ENCODE results near the gene TMEM127.
A peak's percentile ranks its signal among the peaks of the same experiment; 100 is the strongest.

Gene TMEM127

DNA sequence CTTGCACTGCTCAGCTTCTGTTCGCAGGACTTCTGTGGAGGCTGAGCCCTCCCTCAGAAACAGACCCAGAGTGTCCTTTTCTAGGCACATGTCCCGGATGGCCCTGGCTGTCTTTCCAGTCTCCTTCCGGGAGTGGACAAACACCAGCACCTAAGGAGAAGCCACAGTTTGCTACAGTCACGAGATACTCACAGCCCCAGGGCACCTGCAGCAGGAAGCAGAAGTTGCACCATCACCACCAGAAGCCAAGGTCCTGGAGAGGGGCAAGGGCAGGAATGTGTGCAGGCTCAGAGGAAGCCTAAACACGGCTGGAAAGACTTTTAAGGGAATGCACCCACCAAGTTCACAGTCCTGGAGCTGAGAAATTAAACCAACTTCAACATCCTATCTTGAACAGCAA is 26.0 kb upstream of the TMEM127 start:
- H3K4me3 ChIP-seq (ENCODE audit: low read depth, low read length): no peak overlapping the region
- H3K9ac ChIP-seq (ENCODE audit: low read length): no peak overlapping the region
- H3K27me3 ChIP-seq (ENCODE audit: control insufficient read depth, insufficient read depth, low read length): no peaks in the 10 kb centered on the region
- H3K36me3 ChIP-seq (ENCODE audit: control insufficient read depth, insufficient read depth, low read length): peaks cover 100% of the 10 kb centered on the region
- no peaks in the 10 kb centered on the region for H3K4me1 ChIP-seq (ENCODE audit: control insufficient read depth, insufficient read depth, low read length)
- no peak overlapping the region for H3K27ac ChIP-seq (ENCODE audit: low read depth, low read length)
- H3K9me3 ChIP-seq (ENCODE audit: control insufficient read depth, insufficient read depth, low read depth, low read length): no peaks in the 10 kb centered on the region

DNA sequence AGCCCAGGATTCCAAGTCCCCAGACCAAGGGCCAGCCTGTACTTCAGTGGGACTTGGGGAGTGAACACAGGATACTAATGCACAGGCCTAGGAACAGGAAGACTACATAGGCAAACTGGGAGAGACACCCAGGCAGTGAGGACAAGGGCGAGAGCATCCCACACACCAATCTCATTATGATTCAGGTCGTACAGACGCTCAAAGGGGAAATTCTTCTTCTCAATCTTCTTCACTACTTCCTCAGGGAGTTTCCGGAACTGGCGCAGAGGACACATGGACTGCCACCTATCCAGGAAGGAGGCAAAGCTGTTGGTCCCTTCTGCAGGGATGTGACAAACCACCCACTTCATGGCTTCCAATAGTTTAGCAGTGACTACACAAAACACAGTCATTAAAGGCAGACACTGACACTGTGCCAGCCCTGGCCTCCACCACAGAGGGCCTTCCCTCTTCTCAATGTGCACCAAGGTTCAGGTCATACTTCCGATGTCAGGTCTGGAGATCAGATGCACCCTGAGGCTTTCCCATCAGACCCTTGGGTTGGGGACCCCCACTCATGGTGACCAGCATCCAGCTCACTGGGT is 21.6 kb upstream of the TMEM127 start:
- Histone ChIP-seq H3K27me3 (ENCODE audit: control insufficient read depth, insufficient read depth, low read length) (no peaks in the 10 kb centered on the region), H3K4me1 (ENCODE audit: control insufficient read depth, insufficient read depth, low read length) (no peaks in the 10 kb centered on the region), H3K9me3 (ENCODE audit: control insufficient read depth, insufficient read depth, low read depth, low read length) (no peaks in the 10 kb centered on the region), H3K9ac (ENCODE audit: low read length) (no peak overlapping the region), H3K4me3 (ENCODE audit: low read depth, low read length) (no peak overlapping the region), H3K36me3 (ENCODE audit: control insufficient read depth, insufficient read depth, low read length) (peaks cover 99% of the 10 kb centered on the region), H3K27ac (ENCODE audit: low read depth, low read length) (no peak overlapping the region)

DNA sequence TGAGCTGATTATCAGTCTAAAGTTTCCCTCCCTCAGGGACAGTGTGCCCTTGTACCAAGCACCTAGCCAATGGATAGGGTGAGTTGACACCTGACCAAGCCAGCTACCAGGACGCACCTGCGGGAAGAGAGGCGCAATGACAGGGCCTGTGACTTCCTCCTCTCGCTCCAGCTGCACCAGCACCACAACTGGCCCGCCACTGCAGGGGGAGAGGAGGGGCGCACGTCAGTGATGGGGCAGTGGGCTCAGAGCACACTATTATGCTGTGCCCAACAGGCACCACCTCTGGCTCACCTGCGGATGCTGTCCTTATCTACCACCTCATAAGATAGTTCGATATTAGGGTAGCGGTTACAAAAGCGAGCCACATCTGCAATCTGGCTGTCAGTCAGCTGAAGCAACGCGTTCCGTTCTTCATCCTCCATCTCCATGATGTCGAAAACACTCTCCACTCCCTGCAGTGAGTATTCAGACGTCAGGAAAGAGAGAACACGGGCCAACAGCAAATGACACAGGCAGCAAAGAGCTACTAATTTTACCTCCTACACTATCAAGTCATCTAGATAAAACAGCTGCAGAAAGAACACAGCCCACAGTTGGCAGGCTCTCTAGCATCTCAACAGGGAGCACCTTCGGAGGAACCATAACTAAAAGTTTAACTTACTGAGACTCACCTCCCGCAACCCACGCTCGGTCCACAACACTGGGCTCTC is 11.1 kb upstream of the TMEM127 start:
- Histone ChIP-seq H3K4me3 (ENCODE audit: low read depth, low read length) (no peak overlapping the region), H3K36me3 (ENCODE audit: control insufficient read depth, insufficient read depth, low read length) (peaks cover 88% of the 10 kb centered on the region), H3K4me1 (ENCODE audit: control insufficient read depth, insufficient read depth, low read length) (no peaks in the 10 kb centered on the region), H3K9me3 (ENCODE audit: control insufficient read depth, insufficient read depth, low read depth, low read length) (no peaks in the 10 kb centered on the region), H3K9ac (ENCODE audit: low read length) (no peak overlapping the region), H3K27me3 (ENCODE audit: control insufficient read depth, insufficient read depth, low read length) (no peaks in the 10 kb centered on the region), H3K27ac (ENCODE audit: low read depth, low read length) (no peak overlapping the region)

DNA sequence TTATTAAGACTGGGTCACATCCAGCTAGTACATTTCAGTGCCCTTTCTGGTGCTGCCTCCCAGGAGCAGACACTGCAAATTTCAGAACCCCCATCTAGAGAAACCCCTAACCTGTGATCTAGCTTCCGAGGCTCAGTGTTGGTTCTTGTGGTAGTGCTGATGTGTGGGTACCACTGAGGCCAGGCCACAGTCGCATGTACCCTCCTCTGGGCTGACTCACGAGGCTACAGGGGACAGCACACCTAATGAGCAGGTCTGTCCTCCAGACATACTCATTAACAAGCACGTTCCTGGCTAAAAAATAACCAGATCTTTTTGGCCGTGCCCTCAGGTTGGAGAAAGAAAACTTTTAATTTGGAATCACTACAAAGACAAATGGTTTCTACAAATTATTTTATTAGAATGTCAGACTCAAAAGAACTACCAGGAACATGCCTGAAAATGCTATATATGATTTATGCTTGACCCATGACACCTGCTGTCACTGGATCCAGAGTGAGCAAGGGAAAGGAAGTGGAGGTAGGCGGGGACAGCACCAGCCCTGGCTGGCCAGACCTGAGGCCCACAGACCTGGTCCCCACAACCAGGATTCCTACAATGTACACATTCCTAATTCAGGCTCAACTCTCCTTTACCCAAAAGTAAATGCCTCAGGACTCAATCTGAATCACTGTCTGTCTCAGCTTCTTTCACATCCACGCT is 8.7 kb upstream of the TMEM127 start:
- no peaks in the 10 kb centered on the region for H3K9me3 ChIP-seq (ENCODE audit: control insufficient read depth, insufficient read depth, low read depth, low read length)
- H3K27me3 ChIP-seq (ENCODE audit: control insufficient read depth, insufficient read depth, low read length): no peaks in the 10 kb centered on the region
- H3K9ac ChIP-seq (ENCODE audit: low read length): no peak overlapping the region
- peaks cover 84% of the 10 kb centered on the region for H3K36me3 ChIP-seq (ENCODE audit: control insufficient read depth, insufficient read depth, low read length)
- H3K27ac ChIP-seq (ENCODE audit: low read depth, low read length): no peak overlapping the region
- H3K4me1 ChIP-seq (ENCODE audit: control insufficient read depth, insufficient read depth, low read length): no peaks in the 10 kb centered on the region
- H3K4me3 ChIP-seq (ENCODE audit: low read depth, low read length): no peak overlapping the region

DNA sequence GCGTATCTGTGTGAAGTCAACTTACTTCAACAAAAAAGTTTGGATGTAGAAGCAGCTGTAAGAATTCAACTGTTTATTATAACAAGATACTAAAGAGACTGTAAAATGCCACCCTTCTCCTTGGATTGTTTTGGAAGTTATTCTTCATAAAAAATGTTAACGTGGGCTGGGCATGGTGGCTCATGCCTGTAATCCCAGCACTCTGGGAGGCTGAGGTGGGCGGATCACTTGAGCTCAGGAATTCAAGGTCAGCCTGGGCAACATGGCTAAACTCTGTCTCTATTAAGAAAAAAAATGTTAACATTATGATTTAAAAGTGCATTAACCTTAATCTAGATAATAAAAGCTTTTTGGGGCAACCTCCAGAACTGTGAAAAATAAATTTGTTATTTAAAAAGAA is 8.0 kb upstream of the TMEM127 start:
- Histone ChIP-seq H3K4me1 (ENCODE audit: control insufficient read depth, insufficient read depth, low read length) (no peaks in the 10 kb centered on the region), H3K4me3 (ENCODE audit: low read depth, low read length) (no peak overlapping the region), H3K36me3 (ENCODE audit: control insufficient read depth, insufficient read depth, low read length) (peaks cover 84% of the 10 kb centered on the region), H3K9ac (ENCODE audit: low read length) (no peak overlapping the region), H3K27me3 (ENCODE audit: control insufficient read depth, insufficient read depth, low read length) (no peaks in the 10 kb centered on the region), H3K9me3 (ENCODE audit: control insufficient read depth, insufficient read depth, low read depth, low read length) (no peaks in the 10 kb centered on the region), H3K27ac (ENCODE audit: low read depth, low read length) (no peak overlapping the region)

DNA sequence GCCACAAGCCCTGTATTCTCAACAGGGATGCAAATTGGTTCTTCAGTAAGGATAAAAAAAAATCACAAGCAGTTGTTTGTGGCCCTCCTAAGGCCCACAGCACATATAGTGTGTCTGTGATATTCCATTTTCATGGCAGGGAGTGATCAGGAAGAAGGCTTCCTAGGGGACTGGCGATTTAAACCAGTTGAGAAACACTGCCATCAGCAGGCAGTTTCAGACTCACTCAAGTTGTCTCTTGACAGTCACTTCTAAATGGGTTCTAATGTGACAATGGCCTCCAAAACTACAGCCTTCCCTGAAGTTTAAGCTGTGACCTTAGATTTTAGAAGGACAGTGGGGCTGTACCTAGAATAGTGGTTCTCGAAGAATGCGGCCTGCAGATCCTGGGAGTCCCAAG is 6.2 kb upstream of the TMEM127 start:
- H3K4me3 ChIP-seq (ENCODE audit: low read depth, low read length): no peak overlapping the region
- H3K9me3 ChIP-seq (ENCODE audit: control insufficient read depth, insufficient read depth, low read depth, low read length): no peaks in the 10 kb centered on the region
- peaks cover 82% of the 10 kb centered on the region for H3K36me3 ChIP-seq (ENCODE audit: control insufficient read depth, insufficient read depth, low read length)
- H3K9ac ChIP-seq (ENCODE audit: low read length): no peak overlapping the region
- H3K27ac ChIP-seq (ENCODE audit: low read depth, low read length): no peak overlapping the region
- peaks cover 3% of the 10 kb centered on the region; the same call in 1 of the 2 replicates for H3K4me1 ChIP-seq (ENCODE audit: control insufficient read depth, insufficient read depth, low read length)
- no peaks in the 10 kb centered on the region for H3K27me3 ChIP-seq (ENCODE audit: control insufficient read depth, insufficient read depth, low read length)

DNA sequence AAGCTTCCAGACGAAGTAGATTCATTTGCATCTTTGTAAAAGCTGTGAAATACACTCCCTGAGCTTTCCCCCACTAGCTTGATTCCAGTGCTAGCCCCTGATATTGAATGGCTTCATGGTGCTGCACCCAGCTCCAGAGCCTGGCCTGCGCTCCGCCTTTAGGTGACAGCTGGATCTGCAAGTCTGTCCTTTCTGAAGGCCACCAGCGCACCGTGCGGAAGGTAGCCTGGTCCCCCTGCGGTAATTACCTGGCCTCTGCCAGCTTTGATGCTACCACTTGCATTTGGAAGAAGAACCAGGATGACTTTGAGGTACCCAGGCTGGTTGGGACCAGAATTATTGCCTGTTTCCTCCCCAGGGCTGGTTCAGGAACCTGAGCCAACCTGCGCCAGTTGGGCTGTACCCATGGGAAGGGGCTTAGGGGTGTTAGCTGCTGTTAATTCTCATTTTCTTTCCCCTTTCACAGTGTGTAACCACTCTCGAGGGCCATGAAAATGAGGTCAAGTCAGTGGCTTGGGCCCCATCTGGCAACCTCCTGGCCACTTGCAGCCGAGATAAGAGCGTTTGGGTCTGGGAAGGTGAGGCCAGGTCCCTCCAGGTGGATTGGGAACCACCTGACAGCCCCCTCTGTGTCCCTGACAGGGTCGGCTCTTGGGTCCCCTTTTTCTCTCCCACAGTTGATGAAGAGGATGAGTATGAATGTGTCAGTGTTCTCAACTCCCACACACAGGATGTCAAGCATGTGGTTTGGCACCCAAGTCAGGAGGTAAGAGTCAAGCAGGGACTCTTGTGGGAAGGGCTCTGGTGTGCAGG is 1.6 kb upstream of the TMEM127 start:
- Histone ChIP-seq H3K9ac (ENCODE audit: low read length) (no peak overlapping the region), H3K36me3 (ENCODE audit: control insufficient read depth, insufficient read depth, low read length) (peaks cover 52% of the 10 kb centered on the region), H3K27ac (ENCODE audit: low read depth, low read length) (no peak overlapping the region)

DNA sequence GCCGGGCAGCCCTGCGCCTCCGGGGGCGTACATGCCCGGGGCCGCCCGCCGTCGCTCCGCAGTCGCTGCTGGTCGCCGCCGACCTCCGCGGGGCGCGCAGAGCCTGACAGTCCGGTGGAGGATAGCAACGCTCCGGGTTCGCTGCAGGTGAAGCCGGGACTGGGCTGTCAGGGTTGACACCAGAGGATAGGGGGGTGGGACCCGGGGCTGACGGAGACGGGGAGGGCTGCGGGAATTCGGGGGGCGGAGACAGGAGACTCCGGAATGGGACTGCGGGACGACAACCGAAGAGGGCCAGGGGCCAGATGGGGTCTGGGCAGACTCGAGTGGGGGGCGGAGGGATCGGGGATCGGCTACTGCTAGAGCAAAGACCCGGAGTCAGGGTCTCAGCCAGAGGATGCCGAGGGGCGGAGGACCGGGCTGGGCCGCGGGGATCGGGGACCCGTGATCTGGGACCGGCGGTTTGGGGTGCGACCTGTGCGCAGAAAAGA is 403 bp downstream of the TMEM127 start:
- peak overlapping the region; percentile 84 for H3K9ac ChIP-seq (ENCODE audit: low read length)
- H3K27me3 ChIP-seq (ENCODE audit: control insufficient read depth, insufficient read depth, low read length): no peaks in the 10 kb centered on the region
- no peaks in the 10 kb centered on the region for H3K9me3 ChIP-seq (ENCODE audit: control insufficient read depth, insufficient read depth, low read depth, low read length)
- H3K27ac ChIP-seq (ENCODE audit: low read depth, low read length): peak overlapping the region; percentile 56; the same call in 1 of the 2 replicates
- H3K36me3 ChIP-seq (ENCODE audit: control insufficient read depth, insufficient read depth, low read length): peaks cover 37% of the 10 kb centered on the region
- H3K4me1 ChIP-seq (ENCODE audit: control insufficient read depth, insufficient read depth, low read length): peaks cover 22% of the 10 kb centered on the region
- H3K4me3 ChIP-seq (ENCODE audit: low read depth, low read length): peak overlapping the region; percentile 82

More for the DNA sequence above, 1.6 kb upstream of the TMEM127 start:
- Histone ChIP-seq H3K9me3 (ENCODE audit: control insufficient read depth, insufficient read depth, low read depth, low read length) (no peaks in the 10 kb centered on the region), H3K4me1 (ENCODE audit: control insufficient read depth, insufficient read depth, low read length) (peaks cover 9% of the 10 kb centered on the region; the same call in 1 of the 2 replicates), H3K27me3 (ENCODE audit: control insufficient read depth, insufficient read depth, low read length) (no peaks in the 10 kb centered on the region), H3K4me3 (ENCODE audit: low read depth, low read length) (peak overlapping the region; percentile 82)

DNA sequence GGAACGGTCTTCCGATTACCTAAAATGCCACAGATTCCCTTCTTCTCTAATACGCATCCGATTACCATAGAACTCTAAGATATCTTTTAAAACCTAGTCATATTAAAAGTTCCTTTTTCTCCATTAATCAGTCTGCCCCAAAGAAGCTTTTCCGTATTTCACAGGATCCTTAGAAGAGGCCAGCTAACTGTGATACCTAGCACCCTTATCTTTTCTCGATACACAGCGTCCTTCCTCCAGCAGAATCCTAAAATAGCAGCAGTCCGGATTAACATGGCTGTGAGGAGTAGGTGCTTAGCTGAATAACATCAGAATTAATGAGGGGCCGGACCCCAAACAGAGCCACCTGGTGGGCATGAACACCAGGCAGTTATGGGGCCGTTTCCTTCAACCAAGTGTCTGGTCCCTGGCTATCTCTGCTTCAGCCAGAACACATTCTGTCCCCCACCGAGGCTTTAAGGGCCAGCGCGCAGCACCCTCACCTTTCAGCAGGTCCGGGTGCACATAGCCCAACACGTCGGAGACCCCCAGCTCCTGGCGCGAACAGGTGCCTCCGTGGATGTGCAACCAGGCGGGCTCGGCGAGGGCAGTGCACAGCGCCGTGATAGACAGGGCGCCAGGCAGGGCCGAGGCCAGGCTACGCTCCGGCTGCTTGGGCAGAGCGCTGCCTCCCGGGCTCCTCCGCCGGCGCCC is 995 bp downstream of the TMEM127 start:
- H3K27ac ChIP-seq (ENCODE audit: low read depth, low read length): no peak overlapping the region
- peak overlapping the region; percentile 82 for H3K4me3 ChIP-seq (ENCODE audit: low read depth, low read length)
- peaks cover 28% of the 10 kb centered on the region for H3K4me1 ChIP-seq (ENCODE audit: control insufficient read depth, insufficient read depth, low read length)
- H3K9ac ChIP-seq (ENCODE audit: low read length): peak overlapping the region; percentile 84
- H3K27me3 ChIP-seq (ENCODE audit: control insufficient read depth, insufficient read depth, low read length): no peaks in the 10 kb centered on the region
- H3K9me3 ChIP-seq (ENCODE audit: control insufficient read depth, insufficient read depth, low read depth, low read length): no peaks in the 10 kb centered on the region
- H3K36me3 ChIP-seq (ENCODE audit: control insufficient read depth, insufficient read depth, low read length): peaks cover 34% of the 10 kb centered on the region

DNA sequence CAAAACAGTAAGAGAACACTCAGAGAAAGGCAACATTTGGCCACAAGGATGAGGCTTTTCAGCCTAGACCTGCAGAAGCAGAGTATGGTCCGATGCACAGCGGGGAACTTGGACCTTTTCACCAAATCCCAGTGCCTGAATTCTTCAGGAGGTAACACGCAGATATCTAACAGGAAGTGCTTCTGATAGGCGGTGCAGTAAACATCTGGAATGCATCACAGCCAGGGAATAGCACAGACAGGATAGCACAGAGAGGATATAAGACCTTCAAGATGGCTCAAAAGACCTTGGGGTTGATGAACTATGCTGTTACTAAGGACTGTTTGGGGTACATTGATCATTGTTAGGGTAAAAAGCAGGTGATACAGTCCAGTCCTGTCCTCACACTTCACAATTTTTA is 1.7 kb downstream of the TMEM127 start:
- H3K27me3 ChIP-seq (ENCODE audit: control insufficient read depth, insufficient read depth, low read length): no peaks in the 10 kb centered on the region
- no peak overlapping the region for H3K9ac ChIP-seq (ENCODE audit: low read length)
- H3K4me3 ChIP-seq (ENCODE audit: low read depth, low read length): peak overlapping the region; percentile 82
- no peaks in the 10 kb centered on the region for H3K9me3 ChIP-seq (ENCODE audit: control insufficient read depth, insufficient read depth, low read depth, low read length)
- peaks cover 36% of the 10 kb centered on the region for H3K36me3 ChIP-seq (ENCODE audit: control insufficient read depth, insufficient read depth, low read length)
- peaks cover 31% of the 10 kb centered on the region for H3K4me1 ChIP-seq (ENCODE audit: control insufficient read depth, insufficient read depth, low read length)
- no peak overlapping the region for H3K27ac ChIP-seq (ENCODE audit: low read depth, low read length)

Data from HUES6 (cell line).